OCI-LY7 (cell line): ENCODE data around the gene MTHFD2L. TPM values are rescaled to one million over a fixed set of nuclear protein-coding genes. Genes with fewer than 3 reads are reported as not detected.

ENCODE experiments used
- BruUV-seq: library from RNA; stranded (reverse); fragments of 400-500 nt; replicated peaks from 2 replicates; lab custom pipeline; 2021; lab: Mats Ljungman, UMichigan
- CTCF ChIA-PET: fragments of 300-600 bp; sonication (Branson Sonifier 250); formaldehyde crosslinking; loops from one replicate; lab custom pipeline; 2022; ENCODE audit warnings: antibody characterized with exemption; ENCODE audit not compliant: unreplicated experiment; lab: Charles Lee
- POLR2A ChIA-PET: fragments of 300-600 bp; sonication (Branson Sonifier 250); formaldehyde crosslinking; loops from one replicate; lab custom pipeline; 2022; ENCODE audit warnings: antibody characterized with exemption; lab: Charles Lee
- DNase-seq: peaks from one replicate; pipeline ENCODE4 v3.0.0-alpha.2; 2015; ENCODE audit warnings: low spot score
- H2AFZ ChIP-seq: fragments of 200-600 bp; sonication (generic), shearing (Covaris generic); 2 replicates; pipeline ENCODE4 v1.6.1; 2014; ENCODE audit warnings: mild to moderate bottlenecking, antibody characterized with exemption, low read length, moderate library complexity
- H3K27ac ChIP-seq: fragments of 200-600 bp; sonication (generic); 2 replicates; pipeline ENCODE4 v1.5.1; 2014; ENCODE audit warnings: mixed run types, low read depth, mild to moderate bottlenecking, moderate library complexity, low read length, inconsistent platforms; ENCODE audit not compliant: poor library complexity, severe bottlenecking
- H3K36me3 ChIP-seq: fragments of 200-600 bp; sonication (generic); 2 replicates; pipeline ENCODE4 v1.6.1; 2014; ENCODE audit warnings: mild to moderate bottlenecking, antibody characterized with exemption, low read length, moderate library complexity, mixed read lengths; ENCODE audit not compliant: insufficient read depth
- H3K4me1 ChIP-seq: fragments of 200-600 bp; sonication (generic); 2 replicates; pipeline ENCODE4 v1.5.1; 2014; ENCODE audit warnings: mild to moderate bottlenecking, low read length; ENCODE audit not compliant: insufficient read depth, poor library complexity, severe bottlenecking
- H3K4me2 ChIP-seq: fragments of 200-600 bp; sonication (generic); 2 replicates; pipeline ENCODE4 v1.6.1; 2014; ENCODE audit warnings: mild to moderate bottlenecking, low read length
- H3K4me3 ChIP-seq: fragments of 200-600 bp; sonication (generic); 2 replicates; pipeline ENCODE4 v1.5.1; 2014; ENCODE audit warnings: mild to moderate bottlenecking, low read depth, low read length; ENCODE audit not compliant: poor library complexity, severe bottlenecking
- H3K79me2 ChIP-seq: fragments of 200-600 bp; sonication (generic); 2 replicates; pipeline ENCODE4 v1.6.1; 2016; ENCODE audit warnings: low read depth, mild to moderate bottlenecking, low read length, moderate library complexity, mixed read lengths; ENCODE audit not compliant: insufficient read depth
- H3K9me2 ChIP-seq: fragments of 200-600 bp; sonication (generic); 2 replicates; pipeline ENCODE4 v1.6.1; 2016; ENCODE audit warnings: mild to moderate bottlenecking, low read length, mixed read lengths; ENCODE audit not compliant: insufficient read depth
- H3K9me3 ChIP-seq: fragments of 200-600 bp; sonication (generic); 2 replicates; pipeline ENCODE4 v1.6.1; 2014; ENCODE audit warnings: mild to moderate bottlenecking, mixed run types, low read length, mixed read lengths
- H4K20me1 ChIP-seq: fragments of 200-600 bp; sonication (generic); 2 replicates; pipeline ENCODE4 v1.6.1; 2014; ENCODE audit warnings: mild to moderate bottlenecking, antibody characterized with exemption, low read length, moderate library complexity, mixed read lengths; ENCODE audit not compliant: insufficient read depth
- CTCF ChIP-seq: fragments of 200-600 bp; sonication (generic); conservative IDR thresholded peaks from 2 replicates; pipeline ENCODE4 v1.5.1; 2014; ENCODE audit warnings: mild to moderate bottlenecking, antibody characterized with exemption, low read length, moderate library complexity, mixed read lengths
- EZH2phosphoT487 ChIP-seq: fragments of 200-600 bp; sonication (generic); IDR thresholded peaks from 2 replicates; pipeline ENCODE4 v1.6.1; 2018; ENCODE audit warnings: low read depth, borderline replicate concordance, mild to moderate bottlenecking, mixed run types, antibody characterized with exemption, low read length, moderate library complexity, mixed read lengths
- intact Hi-C: fragments of 100-400 bp; cut with micrococcal nuclease; formaldehyde crosslinking; loops from one replicate; pipeline ENCODE4 v1.10.0; 2022; ENCODE audit not compliant: unreplicated experiment
- total RNA-seq, 2 experiments: library from RNA; depleted of rRNA in 1 of 2; stranded (reverse); fragments of >200 nt in 1 of 2; shearing (Covaris generic) in 1 of 2; gene quantifications; 2 replicates each; pipeline ENCODE4 v1.2.3, GENCODE V29; 2014 to 2022

Gene MTHFD2L
- total RNA-seq, 2 experiments from 2014 or later, result 18.7 to 18.9 TPM

- no peaks in the 10 kb centered on the region for H3K9me2 ChIP-seq
- POLR2A ChIA-PET, result interaction anchor here (1.1 kb wide), 1 partner anchor 10 kb away, joined by 4 read pairs; no protein-coding TSS in a partner anchor
Measured at GRCh38 chr4:74175379-74175778, 17.5 kb downstream of the MTHFD2L start.

GRCh38 chr4:74178798-74179197, 20.9 kb downstream of the MTHFD2L start:
- Histone ChIP-seq H3K9me3 (no peaks in the 10 kb centered on the region), H2AFZ (no peak overlapping the region), H3K36me3 (no peaks in the 10 kb centered on the region), H3K9me2 (no peaks in the 10 kb centered on the region), H4K20me1 (no peaks in the 10 kb centered on the region), H3K4me1 (no peaks in the 10 kb centered on the region), H3K27ac (no peak overlapping the region), H3K4me3 (no peak overlapping the region), H3K79me2 (no peaks in the 10 kb centered on the region), H3K4me2 (no peak overlapping the region)
- ChIA-PET CTCF (no interaction called here), POLR2A (interaction anchor here (1.0 to 1.1 kb wide), 2 partner anchors 9 to 20 kb away, joined by 4 read pairs; no protein-coding TSS in a partner anchor)
- BruUV-seq, result no TSS peak
- intact Hi-C loops, result no loop called here
- no peak for TF ChIP-seq CTCF
- TF ChIP-seq EZH2phosphoT487, result no peak
- DNase-seq, result no peak

More at GRCh38 chr4:74175379-74175778, 17.5 kb downstream of the MTHFD2L start:
- intact Hi-C loops, result no loop called here
- DNase-seq, result no peak
- BruUV-seq, result no TSS peak
- no peak overlapping the region for H3K27ac ChIP-seq
- no peak overlapping the region for H2AFZ ChIP-seq
- H3K4me2 ChIP-seq, result no peak overlapping the region
- CTCF ChIA-PET, result no interaction called here
- no peaks in the 10 kb centered on the region for H3K36me3 ChIP-seq
- no peak overlapping the region for H3K4me3 ChIP-seq
- TF ChIP-seq CTCF (no peak), EZH2phosphoT487 (no peak)
- no peaks in the 10 kb centered on the region for H3K4me1 ChIP-seq
- no peaks in the 10 kb centered on the region for H4K20me1 ChIP-seq
- no peaks in the 10 kb centered on the region for H3K79me2 ChIP-seq
- H3K9me3 ChIP-seq, result no peaks in the 10 kb centered on the region

- no peak for DNase-seq
- Histone ChIP-seq H3K4me1 (no peaks in the 10 kb centered on the region), H3K4me3 (no peak overlapping the region), H3K4me2 (no peak overlapping the region), H3K79me2 (no peaks in the 10 kb centered on the region), H4K20me1 (no peaks in the 10 kb centered on the region), H3K36me3 (no peaks in the 10 kb centered on the region), H3K9me2 (no peaks in the 10 kb centered on the region), H3K27ac (no peak overlapping the region), H2AFZ (no peak overlapping the region), H3K9me3 (no peaks in the 10 kb centered on the region)
- intact Hi-C loops, result no loop called here
- ChIA-PET POLR2A (no interaction called here), CTCF (no interaction called here)
- no peak for TF ChIP-seq EZH2phosphoT487
- no peak for TF ChIP-seq CTCF
- no TSS peak for BruUV-seq
Measured at GRCh38 chr4:74181219-74181618, 23.3 kb downstream of the MTHFD2L start.
